OCI-LY1 (cell line): ENCODE results near the gene PPARGC1A.

ENCODE experiments used
- CTCF ChIP-seq: fragments of 200-600 bp; sonication (generic), shearing (Covaris generic); IDR thresholded peaks from 2 replicates; pipeline ENCODE4 v1.5.1; 2017; ENCODE audit warnings: mild to moderate bottlenecking, antibody characterized with exemption, low read length, moderate library complexity, mixed read lengths
- EZH2 ChIP-seq: fragments of 200-600 bp; sonication (generic), shearing (Covaris generic); IDR thresholded peaks from 2 replicates; pipeline ENCODE4 v1.8.0; 2017; ENCODE audit warnings: borderline replicate concordance, mixed run types, mild to moderate bottlenecking, antibody characterized with exemption, low read length, moderate library complexity, mixed read lengths

DNA sequence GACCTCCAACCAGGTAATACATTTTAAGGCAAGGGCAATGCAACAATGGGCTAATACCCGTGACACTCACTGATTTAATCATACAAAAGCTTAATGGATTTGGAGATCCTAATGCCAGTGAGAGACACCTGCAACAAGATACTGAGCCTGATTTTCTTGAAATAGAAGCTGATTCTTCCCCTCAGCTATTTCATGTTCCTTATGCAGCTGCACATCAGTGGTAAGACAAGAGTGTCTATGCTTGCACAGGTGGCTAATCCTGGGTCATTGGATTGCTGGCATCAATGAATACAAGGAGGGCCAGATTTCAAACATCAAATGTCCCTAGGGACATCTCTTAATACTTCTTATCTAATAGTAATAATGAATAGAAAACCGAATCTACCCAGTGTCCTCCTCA, 139.7 kb downstream of the PPARGC1A start:
- TF ChIP-seq CTCF: no peak
- no peak for TF ChIP-seq EZH2
